ENCODE data around the gene LRRC14B. TPM values are rescaled to one million over a fixed set of nuclear protein-coding genes. Genes with fewer than 3 reads are reported as not detected.
A peak's percentile ranks its signal among the peaks of the same experiment; 100 is the strongest.
"Not testable (repeated sequence)": the region's sequence is repeated elsewhere in the genome, so short reads cannot be mapped to it uniquely, and the experiment has no call there.

The LRRC14B gene
- total and polyA plus RNA-seq, 2 of the 13 experiments (the other 11 are each of a cell fraction or from before 2014, with no cell fraction given), result not detected

- Histone ChIP-seq H3K4me2 (ENCODE audit: low read depth, low read length) (peak within 1 kb of the TSS; percentile 94), H3K9ac (ENCODE audit: insufficient read depth, low read depth, low read length) (peak within 1 kb of the TSS; percentile 93), H3K4me1 (ENCODE audit: insufficient read depth, low read length) (peaks cover 27% of the 10 kb centered on the region), H4K20me1 (ENCODE audit: insufficient read depth, low read length) (peaks cover 37% of the 10 kb centered on the region), H3K79me2 (ENCODE audit: insufficient read depth, low read length) (peaks cover 63% of the 10 kb centered on the region), H3K27ac (ENCODE audit: extremely low read length, insufficient read depth, low read length) (peak within 1 kb of the TSS; percentile 81), H3K4me3 (replicated peaks in 1 of 3; ENCODE audit: insufficient read depth in 1 of 3, low read depth in 2 of 3, low read length in 3 of 3) (peak within 1 kb of the TSS; percentile 81 to 99 (median 93))
- ATAC-seq (peak; percentile 85), FAIRE-seq (peak; percentile 36), DNase-seq (ENCODE audit: low spot score) (peak; percentile 87)
- intact Hi-C loops (cut with micrococcal nuclease; ENCODE audit: unreplicated experiment), result loop anchor here (2.0 to 10.0 kb wide), 4 partner anchors 29 to 727 kb away; partner anchors contain the start of genes EXOC3 and PDCD6
- H2AFZ ChIP-seq (ENCODE audit: low read length); H3K36me3 ChIP-seq (replicated peaks in 1 of 2; ENCODE audit: control insufficient read depth in 1 of 2, insufficient read depth in 2 of 2, low read length in 2 of 2); H3K27me3 ChIP-seq (ENCODE audit: control insufficient read depth in 1 of 2, insufficient read depth in 2 of 2, low read length in 2 of 2); H3K9me3 ChIP-seq (ENCODE audit: low read length); in situ Hi-C loops (cut with HindIII; ENCODE audit: extremely low pct_ligation_motif_present, low pct_unique_long_range_greater_than_20kb): not testable (repeated sequence)
- ChIA-PET CTCF (ENCODE audit: low intra/inter-chr PET ratio, low total read pairs) (interaction anchor here (0.8 kb wide), 1 partner anchor 30 kb away, joined by 3 read pairs; no protein-coding TSS in a partner anchor), POLR2A (interaction anchor here (1.4 to 2.4 kb wide), 2 partner anchors 14 to 53 kb away, joined by 4 to 15 read pairs; partner anchors contain the start of gene PDCD6)
- under 1% methylated on average over 42 of the region's 75 CpGs for WGBS (ENCODE audit: low lambda C conversion rate)
- TSS peak; percentile 73 for BruUV-seq (replicated peaks)
- TF ChIP-seq SP2 (CRISPR knock-in tag; IDR thresholded peaks at IDR 0.05) (peak; percentile 28; the same call in 1 of the 2 replicates), KAT8 (CRISPR knock-in tag; IDR thresholded peaks at IDR 0.05) (peak; percentile 65; the same call in 1 of the 2 replicates), TEAD3 (CRISPR knock-in tag; optimal IDR thresholded peaks at IDR 0.05; ENCODE audit: borderline replicate concordance) (peak; percentile 26), NAIF1 (CRISPR knock-in tag; IDR thresholded peaks at IDR 0.05; ENCODE audit: borderline replicate concordance) (peak; percentile 43; the same call in 1 of the 2 replicates), MED13 (CRISPR knock-in tag; IDR thresholded peaks at IDR 0.05) (0 out of 2 replicates have a peak, but pooled peaks have one; percentile 55), TAF1 (CRISPR knock-in tag; IDR thresholded peaks at IDR 0.05) (peak; percentile 52), TARDBP (CRISPR knock-in tag; IDR thresholded peaks at IDR 0.05) (0 out of 2 replicates have a peak, but pooled peaks have one; percentile 19), ZNF788 (CRISPR knock-in tag; IDR thresholded peaks at IDR 0.05; ENCODE audit: borderline replicate concordance) (0 out of 2 replicates have a peak, but pooled peaks have one; percentile 47), ZNF598 (CRISPR knock-in tag; IDR thresholded peaks at IDR 0.05; ENCODE audit: borderline replicate concordance) (0 out of 2 replicates have a peak, but pooled peaks have one; percentile 22), THAP9 (CRISPR knock-in tag; IDR thresholded peaks at IDR 0.05; ENCODE audit: borderline replicate concordance) (peak; percentile 55; the same call in 1 of the 2 replicates), ZBTB38 (CRISPR knock-in tag; IDR thresholded peaks at IDR 0.05) (0 out of 2 replicates have a peak, but pooled peaks have one; percentile 32), ZNF674 (CRISPR knock-in tag; IDR thresholded peaks at IDR 0.05; ENCODE audit: low read depth) (peak; percentile 21; the same call in 1 of the 2 replicates), KDM2A (CRISPR knock-in tag; IDR thresholded peaks at IDR 0.05; ENCODE audit: borderline replicate concordance, low read depth) (peak; percentile 43; the same call in 1 of the 2 replicates), ZC3H13 (CRISPR knock-in tag; IDR thresholded peaks at IDR 0.05) (0 out of 2 replicates have a peak, but pooled peaks have one; percentile 59), ZNF143 (CRISPR knock-in tag; IDR thresholded peaks at IDR 0.05) (peak; percentile 76), MAZ (IDR thresholded peaks at IDR 0.05; ENCODE audit: borderline replicate concordance, low read depth, low read length) (peak; percentile 79), MAZ (CRISPR knock-in tag; IDR thresholded peaks at IDR 0.05; ENCODE audit: low read depth) (peak; percentile 70; the same call in 1 of the 2 replicates)
- TF ChIP-seq, protein P1, sequence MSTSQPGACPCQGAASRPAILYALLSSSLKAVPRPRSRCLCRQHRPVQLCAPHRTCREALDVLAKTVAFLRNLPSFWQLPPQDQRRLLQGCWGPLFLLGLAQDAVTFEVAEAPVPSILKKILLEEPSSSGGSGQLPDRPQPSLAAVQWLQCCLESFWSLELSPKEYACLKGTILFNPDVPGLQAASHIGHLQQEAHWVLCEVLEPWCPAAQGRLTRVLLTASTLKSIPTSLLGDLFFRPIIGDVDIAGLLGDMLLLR (CRISPR knock-in tag; IDR thresholded peaks at IDR 0.05), result 0 out of 2 replicates have a peak, but pooled peaks have one; percentile 48
- TF ChIP-seq, protein P2, sequence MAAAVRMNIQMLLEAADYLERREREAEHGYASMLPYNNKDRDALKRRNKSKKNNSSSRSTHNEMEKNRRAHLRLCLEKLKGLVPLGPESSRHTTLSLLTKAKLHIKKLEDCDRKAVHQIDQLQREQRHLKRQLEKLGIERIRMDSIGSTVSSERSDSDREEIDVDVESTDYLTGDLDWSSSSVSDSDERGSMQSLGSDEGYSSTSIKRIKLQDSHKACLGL (CRISPR knock-in tag; IDR thresholded peaks at IDR 0.05), result peak; percentile 68; the same call in 1 of the 2 replicates
These were observed 26.5 kb downstream of the LRRC14B start, which contains the start of the genes CCDC127 and SDHA for GRCh38 chr5:217494-218456. Gene CCDC127 (minus strand): TSS chr5:218153. CDS start chr5:216849, 1,304 bp downstream. Gene SDHA (plus strand): TSS chr5:218320. CDS start chr5:218356, 36 bp downstream.
